ENCODE data around the gene GLIPR2.
A peak's percentile ranks its signal among the peaks of the same experiment; 100 is the strongest.
"Not testable (repeated sequence)": the region's sequence is repeated elsewhere in the genome, so short reads cannot be mapped to it uniquely, and the experiment has no call there.

The GLIPR2 gene

GRCh38 chr9:36128349-36128748 lies 8.2 kb upstream of the GLIPR2 start:
- Histone ChIP-seq H3K4me2 (peak overlapping the region; percentile 75 to 88 (median 79)), H3K4me3 (no peak overlapping the region), H3K9ac (peak overlapping the region in 1 of 11 experiments; percentile 11; a peak in 3 of 22 replicates)

GRCh38 chr9:36129139-36129538 lies 7.4 kb upstream of the GLIPR2 start:
- no peak for TF ChIP-seq Cebpa-rat (IDR thresholded peaks at IDR 0.05)
- Histone ChIP-seq H3K36me3 (peaks cover 0 to 20% (median 12%) of the 10 kb centered on the region in 11 experiments; a peak in 14 of 22 replicates), H3K9me3 (replicated peaks in 1 of 11) (no peaks in the 10 kb centered on the region), H3K4me1 (peaks cover 33 to 51% (median 42%) of the 10 kb centered on the region in 10 experiments), H3K27ac (no peak overlapping the region), H3K4me3 (no peak overlapping the region), H3K9ac (no peak overlapping the region), H4K20me1 (no peaks in the 10 kb centered on the region; a peak in 2 of 22 replicates), H3K27me3 (no peaks in the 10 kb centered on the region), H3K4me2 (peak overlapping the region in 8 of 11 experiments; percentile 3 to 87 (median 24); a peak in 8 of 22 replicates)

More at GRCh38 chr9:36128349-36128748, 8.2 kb upstream of the GLIPR2 start:
- TF ChIP-seq Cebpa-rat (IDR thresholded peaks at IDR 0.05): no peak
- H3K9me3 ChIP-seq (replicated peaks in 1 of 11): no peaks in the 10 kb centered on the region
- peaks cover 2 to 25% (median 17%) of the 10 kb centered on the region in 11 experiments; a peak in 17 of 22 replicates for H3K36me3 ChIP-seq
- H3K27ac ChIP-seq: peak overlapping the region in 8 of 11 experiments; percentile 23 to 47 (median 31); a peak in 9 of 22 replicates
- H4K20me1 ChIP-seq: no peaks in the 10 kb centered on the region; a peak in 2 of 22 replicates
- no peaks in the 10 kb centered on the region for H3K27me3 ChIP-seq
- peaks cover 33 to 51% (median 42%) of the 10 kb centered on the region in 10 experiments for H3K4me1 ChIP-seq

- H3K4me2 ChIP-seq; H3K36me3 ChIP-seq; H4K20me1 ChIP-seq; H3K27ac ChIP-seq; H3K27me3 ChIP-seq; H3K9me3 ChIP-seq (replicated peaks in 1 of 11); H3K4me3 ChIP-seq; H3K9ac ChIP-seq: not testable (repeated sequence)
- peaks cover 26 to 37% (median 34%) of the 10 kb centered on the region in 10 experiments for H3K4me1 ChIP-seq
Observed at GRCh38 chr9:36131666-36132065, 4.9 kb upstream of the GLIPR2 start.

- Histone ChIP-seq H3K9ac (no peak overlapping the region), H3K4me3 (no peak overlapping the region), H3K27me3 (peaks cover 0 to 6% (median 0%) of the 10 kb centered on the region in 11 experiments; a peak in 1 of 22 replicates), H3K36me3 (no peaks in the 10 kb centered on the region), H3K27ac (no peak overlapping the region), H3K4me1 (peaks cover 24 to 35% (median 32%) of the 10 kb centered on the region in 10 experiments), H3K9me3 (replicated peaks in 1 of 11) (no peaks in the 10 kb centered on the region), H3K4me2 (no peak overlapping the region), H4K20me1 (peaks cover 0 to under 1% (median 0%) of the 10 kb centered on the region in 11 experiments; a peak in 1 of 22 replicates)
- no peak for TF ChIP-seq Cebpa-rat (IDR thresholded peaks at IDR 0.05)
Observed at GRCh38 chr9:36132086-36132485, 4.4 kb upstream of the GLIPR2 start.

- H3K36me3 ChIP-seq: no peaks in the 10 kb centered on the region
- H3K4me2 ChIP-seq: no peak overlapping the region; a peak in 1 of 22 replicates
- peaks cover 29 to 39% (median 36%) of the 10 kb centered on the region in 10 experiments for H3K4me1 ChIP-seq
- no peak for TF ChIP-seq Cebpa-rat (IDR thresholded peaks at IDR 0.05)
- H3K9ac ChIP-seq: no peak overlapping the region
- H3K27ac ChIP-seq: no peak overlapping the region
- H4K20me1 ChIP-seq: peaks cover 0 to 12% (median 0%) of the 10 kb centered on the region in 11 experiments; a peak in 1 of 22 replicates
- H3K9me3 ChIP-seq (replicated peaks in 1 of 11): no peaks in the 10 kb centered on the region
- peaks cover 0 to 6% (median 0%) of the 10 kb centered on the region in 11 experiments; a peak in 1 of 22 replicates for H3K27me3 ChIP-seq
- no peak overlapping the region for H3K4me3 ChIP-seq
Observed at GRCh38 chr9:36134761-36135505, 1.6 kb upstream of the GLIPR2 start.

GRCh38 chr9:36135741-36136271 lies 727 bp upstream of the GLIPR2 start:
- Histone ChIP-seq H3K9me3 (replicated peaks in 1 of 11) (no peaks in the 10 kb centered on the region), H3K9ac (peak overlapping the region; percentile 83 to 93 (median 87)), H4K20me1 (peaks cover 0 to 12% (median 0%) of the 10 kb centered on the region in 11 experiments; a peak in 1 of 22 replicates), H3K4me3 (peak overlapping the region; percentile 77 to 97 (median 82)), H3K4me2 (peak overlapping the region; percentile 90 to 100 (median 99)), H3K4me1 (peaks cover 38 to 48% (median 44%) of the 10 kb centered on the region in 10 experiments), H3K27ac (peak overlapping the region in 10 of 11 experiments; percentile 79 to 90 (median 82); a peak in 21 of 22 replicates), H3K27me3 (peaks cover 0 to 6% (median 0%) of the 10 kb centered on the region in 11 experiments; a peak in 1 of 22 replicates), H3K36me3 (no peaks in the 10 kb centered on the region)
- TF ChIP-seq Cebpa-rat (IDR thresholded peaks at IDR 0.05): no peak

GRCh38 chr9:36136894-36137391 lies 410 bp downstream of the GLIPR2 start:
- peak overlapping the region; percentile 90 to 100 (median 99) for H3K4me2 ChIP-seq
- no peaks in the 10 kb centered on the region; a peak in 1 of 22 replicates for H3K36me3 ChIP-seq
- no peaks in the 10 kb centered on the region for H3K9me3 ChIP-seq (replicated peaks in 1 of 11)
- H3K4me1 ChIP-seq: peaks cover 49 to 59% (median 56%) of the 10 kb centered on the region in 10 experiments
- peaks cover 0 to 6% (median 0%) of the 10 kb centered on the region in 11 experiments; a peak in 1 of 22 replicates for H3K27me3 ChIP-seq
- H3K4me3 ChIP-seq: peak overlapping the region; percentile 77 to 97 (median 82)
- no peak for TF ChIP-seq Cebpa-rat (IDR thresholded peaks at IDR 0.05)
- peaks cover 0 to 12% (median 0%) of the 10 kb centered on the region in 11 experiments; a peak in 1 of 22 replicates for H4K20me1 ChIP-seq
- peak overlapping the region; percentile 79 to 90 (median 82) for H3K27ac ChIP-seq
- peak overlapping the region; percentile 83 to 93 (median 87) for H3K9ac ChIP-seq

- Histone ChIP-seq H3K4me1 (peaks cover 55 to 64% (median 61%) of the 10 kb centered on the region in 10 experiments), H3K9me3 (replicated peaks in 1 of 11) (no peaks in the 10 kb centered on the region), H3K27ac (peak overlapping the region; percentile 79 to 90 (median 82); a peak in 21 of 22 replicates), H3K4me3 (peak overlapping the region; percentile 77 to 97 (median 82)), H3K27me3 (peaks cover 0 to 6% (median 0%) of the 10 kb centered on the region in 11 experiments; a peak in 1 of 22 replicates), H4K20me1 (peaks cover 0 to 12% (median 0%) of the 10 kb centered on the region in 11 experiments; a peak in 1 of 22 replicates), H3K9ac (peak overlapping the region; percentile 83 to 93 (median 87)), H3K4me2 (peak overlapping the region; percentile 90 to 100 (median 99)), H3K36me3 (no peaks in the 10 kb centered on the region; a peak in 1 of 22 replicates)
- no peak for TF ChIP-seq Cebpa-rat (IDR thresholded peaks at IDR 0.05)
Observed at GRCh38 chr9:36137392-36138004, 965 bp downstream of the GLIPR2 start.
